ENCODE data around the gene PLA2G2D.

Gene PLA2G2D

DNA sequence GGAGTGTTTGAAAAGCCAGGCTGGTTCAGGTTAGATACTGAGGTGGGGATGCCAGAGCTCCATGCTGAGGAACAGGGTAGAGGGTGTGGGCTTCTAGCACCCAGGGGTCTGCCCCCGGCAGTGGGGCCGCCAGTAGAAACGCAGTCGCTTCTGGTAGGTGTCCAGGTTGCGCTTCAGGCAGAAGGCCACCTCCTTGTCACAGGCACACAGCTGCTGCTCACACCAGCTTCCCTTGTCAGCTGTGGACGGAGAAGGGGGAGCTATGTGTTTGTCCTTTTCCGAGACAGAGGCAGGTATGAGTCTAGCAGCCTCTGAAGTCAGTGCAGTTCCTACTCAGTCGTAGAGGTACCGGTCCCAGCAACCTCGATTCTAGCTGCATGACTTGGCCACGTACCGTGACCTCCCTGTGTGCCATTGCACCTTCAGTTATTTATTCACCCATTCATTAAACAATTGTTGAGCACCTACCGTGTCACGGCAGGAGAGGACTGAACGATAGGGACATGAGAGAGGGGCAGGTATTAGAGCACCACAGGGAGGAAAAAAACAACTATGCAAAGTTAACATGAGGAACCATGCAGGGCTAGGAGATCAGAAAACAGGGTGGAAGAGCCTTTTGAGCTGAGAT lies 5.2 kb downstream of the PLA2G2D start:
- no peak for DNase-seq (ENCODE audit: low read depth)

DNA sequence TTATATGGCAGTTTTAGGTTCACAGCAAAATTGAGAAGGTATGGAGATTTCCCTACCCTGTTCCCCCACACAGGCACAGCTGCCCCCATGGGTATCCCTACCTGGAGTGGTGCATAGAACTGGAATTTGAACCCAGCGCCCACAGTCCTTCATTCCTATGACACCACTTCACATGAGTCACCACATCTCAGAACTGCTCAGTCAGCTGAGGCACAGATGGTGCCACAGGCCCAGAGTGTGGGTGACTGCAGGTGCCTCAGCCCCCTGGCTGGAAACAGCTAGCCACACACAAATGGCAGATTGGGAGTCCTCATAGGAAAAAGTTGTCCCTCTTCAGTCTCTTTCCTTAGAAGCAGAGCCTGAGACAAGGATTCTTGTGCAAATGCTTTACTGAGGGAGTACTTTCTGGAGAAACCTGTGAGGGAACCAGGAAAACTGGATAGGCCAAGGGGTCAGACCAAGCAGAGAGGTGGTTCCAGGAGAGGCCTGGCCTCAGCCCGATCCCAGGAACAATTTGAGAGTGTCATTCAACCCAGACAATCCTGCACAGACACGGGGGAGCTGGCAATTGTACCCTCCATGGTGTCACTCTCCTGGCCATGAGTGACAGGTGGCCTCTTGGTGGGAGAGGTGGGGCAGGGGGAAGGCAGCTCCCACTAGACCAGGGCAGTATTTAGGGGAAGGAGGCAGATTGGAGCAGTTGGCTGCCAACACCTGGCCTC lies 6.9 kb downstream of the PLA2G2D start:
- no peak for DNase-seq (ENCODE audit: low read depth)

DNA sequence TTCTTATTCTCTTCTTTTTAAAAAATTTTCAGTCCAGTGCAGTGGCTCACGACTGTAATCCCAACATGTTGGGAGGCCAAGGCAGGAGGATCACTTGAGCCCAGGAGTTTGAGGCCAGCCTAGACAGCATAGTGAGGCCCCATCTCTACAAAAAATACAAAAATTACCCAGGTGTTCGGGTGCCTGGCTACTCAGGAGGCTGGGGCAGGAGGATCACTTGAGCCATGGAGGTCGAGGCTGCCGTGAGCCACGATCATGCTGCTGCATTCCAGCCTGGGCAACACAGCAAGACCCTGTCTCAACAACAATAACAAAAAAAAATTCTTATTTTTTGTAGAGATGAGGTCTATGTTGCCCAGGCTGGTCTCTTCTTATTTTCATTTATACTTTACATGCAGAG lies 7.9 kb downstream of the PLA2G2D start:
- DNase-seq (ENCODE audit: low read depth): no peak

DNA sequence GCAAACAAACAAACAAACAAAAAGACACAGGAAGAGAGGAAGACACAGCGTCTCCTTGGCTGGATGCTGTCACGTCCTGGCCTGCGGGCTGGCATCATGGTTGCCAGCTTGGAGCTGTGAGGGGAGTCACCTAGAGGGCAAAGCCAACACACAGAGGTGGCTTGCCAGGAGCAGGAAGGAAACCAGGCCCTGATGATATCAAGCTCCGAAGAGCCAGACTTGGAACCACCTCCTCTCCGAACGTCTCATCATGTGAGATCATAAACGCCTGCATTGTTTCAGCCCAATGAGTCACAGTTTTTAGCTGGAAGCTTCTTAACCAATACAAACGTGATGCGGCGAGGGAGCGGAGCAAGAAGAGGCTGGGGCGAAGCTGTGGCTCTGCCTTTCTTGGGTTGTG lies 8.7 kb downstream of the PLA2G2D start:
- DNase-seq (ENCODE audit: low read depth): peak; percentile 51

DNA sequence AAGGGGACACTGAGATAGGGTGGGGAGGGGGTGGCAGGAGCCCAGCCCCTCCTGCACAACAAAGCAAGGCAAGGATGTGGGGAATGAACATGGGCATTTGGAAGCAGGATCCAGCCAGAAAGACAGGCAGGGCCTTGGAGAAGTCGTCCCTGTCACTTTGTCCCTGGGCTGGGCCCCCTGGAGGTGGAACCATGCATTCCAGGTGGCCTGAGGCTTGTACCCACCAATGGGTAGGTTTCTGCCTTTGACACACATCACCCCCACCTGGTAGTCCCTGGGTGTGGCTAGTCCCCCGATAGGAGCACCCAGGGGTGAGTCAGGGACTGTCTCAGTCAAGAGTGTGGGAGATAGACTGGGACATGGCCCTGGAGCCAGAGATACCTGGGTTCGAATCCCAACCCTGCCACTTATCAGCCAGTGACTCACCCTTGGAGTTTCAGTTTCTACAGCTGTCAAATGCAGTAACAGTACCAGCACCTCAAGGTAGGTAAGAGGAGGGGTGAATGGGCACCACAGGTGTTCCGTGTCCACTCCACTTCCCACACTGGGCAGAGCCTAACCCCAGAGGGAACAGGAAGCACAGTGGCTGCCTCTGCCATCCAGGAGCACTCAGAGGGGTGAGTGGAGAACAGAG lies 10.0 kb downstream of the PLA2G2D start:
- no peak for DNase-seq (ENCODE audit: low read depth)

GRCh38 chr1:20108366-20109123 lies 10.8 kb downstream of the PLA2G2D start:
- DNase-seq (ENCODE audit: low read depth): no peak

GRCh38 chr1:20107796-20108195 lies 11.5 kb downstream of the PLA2G2D start:
- DNase-seq (ENCODE audit: low read depth): no peak

GRCh38 chr1:20107351-20107750 lies 12.0 kb downstream of the PLA2G2D start:
- no peak for DNase-seq (ENCODE audit: low read depth)

- no peak for DNase-seq (ENCODE audit: low read depth)
Measured at GRCh38 chr1:20105856-20106255, 13.5 kb downstream of the PLA2G2D start.

- peak; percentile 78 for DNase-seq (ENCODE audit: low read depth)
Measured at GRCh38 chr1:20102875-20103274, 16.5 kb downstream of the PLA2G2D start.

GRCh38 chr1:20100632-20101355 lies 18.5 kb downstream of the PLA2G2D start:
- DNase-seq (ENCODE audit: low read depth): peak; percentile 55

- DNase-seq (ENCODE audit: low read depth): no peak
Measured at GRCh38 chr1:20099533-20099932, 19.8 kb downstream of the PLA2G2D start.

DNA sequence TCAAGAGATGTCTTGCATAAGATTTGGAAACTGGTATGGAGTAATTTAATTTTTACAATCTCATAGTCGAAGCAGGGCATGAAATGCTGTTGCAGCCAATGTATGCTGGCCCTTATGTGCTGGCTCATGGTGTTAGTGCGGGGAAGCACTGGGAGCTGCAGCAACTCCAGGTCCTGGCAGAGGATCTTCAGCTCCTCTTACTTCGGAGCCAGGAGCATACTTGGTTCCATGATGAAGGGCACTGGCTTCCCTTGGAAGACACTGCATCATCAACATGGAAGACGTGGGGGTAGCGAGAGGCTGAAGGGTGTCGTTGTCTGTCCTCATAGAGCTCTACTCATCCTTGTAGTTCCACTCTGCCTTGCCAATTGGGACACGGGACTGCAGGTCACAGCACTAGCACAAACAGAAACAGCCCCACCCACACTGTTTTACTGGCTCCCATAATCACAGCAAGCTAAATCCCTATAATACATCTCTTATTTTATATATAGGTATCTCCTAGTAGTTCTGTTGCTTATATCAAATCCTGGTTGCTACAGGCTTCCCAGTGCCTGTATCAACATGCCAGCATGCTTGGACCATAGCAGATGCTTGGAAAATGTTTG lies 22.4 kb downstream of the PLA2G2D start:
- no peak for DNase-seq (ENCODE audit: low read depth)

DNA sequence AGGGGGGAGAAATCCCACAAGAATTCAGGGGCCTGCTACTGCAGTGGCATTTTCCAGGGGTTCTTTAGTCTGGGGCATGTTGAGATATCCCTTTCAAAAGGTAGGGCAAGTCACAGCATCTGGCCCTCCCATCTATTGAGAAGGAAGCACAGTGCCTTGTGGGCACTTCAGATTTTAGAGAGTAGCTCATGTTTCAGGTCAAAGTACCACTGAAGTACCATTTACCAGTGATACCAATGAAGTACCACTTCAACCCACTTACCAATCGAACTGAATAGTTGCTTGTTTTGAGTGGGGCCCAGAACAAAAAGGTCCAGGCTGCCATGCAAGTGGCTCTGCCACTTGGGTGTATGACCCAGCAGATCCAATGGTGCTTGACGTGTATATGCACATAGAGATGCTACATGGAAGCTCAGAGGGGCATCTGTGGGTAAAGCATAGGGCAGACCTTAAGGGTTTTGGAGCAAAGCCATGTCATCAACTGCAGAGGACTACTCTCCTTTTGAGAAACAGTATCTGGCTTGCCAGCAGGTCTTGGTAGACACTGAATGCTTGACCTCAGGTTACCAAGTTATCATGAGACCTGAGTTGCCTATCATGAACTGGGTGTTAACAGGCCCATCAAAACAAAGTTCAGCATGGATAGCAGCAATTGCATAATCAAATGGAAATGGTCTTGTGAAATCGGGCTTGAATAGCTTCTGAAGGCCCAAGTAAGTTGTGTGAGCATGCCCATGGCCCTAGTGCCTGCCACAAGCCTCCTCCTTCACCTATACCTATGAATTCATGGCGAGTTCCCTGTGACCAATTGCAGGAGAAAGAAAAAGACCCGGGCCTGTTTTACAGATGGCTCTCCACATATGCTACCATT lies 23.5 kb downstream of the PLA2G2D start:
- DNase-seq (ENCODE audit: low read depth): peak; percentile 47

- DNase-seq (ENCODE audit: low read depth): peak; percentile 45
Measured at GRCh38 chr1:20093940-20094391, 25.4 kb downstream of the PLA2G2D start.

DNA sequence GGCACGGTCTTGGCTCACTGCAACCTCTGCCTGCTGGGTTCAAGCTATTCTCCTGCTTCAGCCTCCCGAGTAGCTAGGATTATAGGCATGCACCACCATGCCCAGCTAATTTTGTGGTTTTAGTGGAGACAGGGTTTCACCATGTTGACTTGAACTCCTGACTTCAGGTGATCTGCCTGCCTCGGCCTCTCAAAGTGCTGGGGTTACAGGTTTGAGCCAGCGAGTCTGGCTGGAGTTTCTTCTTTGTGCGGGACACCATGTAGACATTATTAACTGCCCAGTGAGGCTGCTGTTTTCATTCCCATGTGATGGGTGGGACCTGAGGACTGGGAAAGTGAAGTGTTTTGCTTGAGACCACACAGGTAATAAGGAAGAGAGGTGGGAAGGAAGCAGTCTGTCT lies 26.0 kb downstream of the PLA2G2D start:
- DNase-seq (ENCODE audit: low read depth): no peak

DNA sequence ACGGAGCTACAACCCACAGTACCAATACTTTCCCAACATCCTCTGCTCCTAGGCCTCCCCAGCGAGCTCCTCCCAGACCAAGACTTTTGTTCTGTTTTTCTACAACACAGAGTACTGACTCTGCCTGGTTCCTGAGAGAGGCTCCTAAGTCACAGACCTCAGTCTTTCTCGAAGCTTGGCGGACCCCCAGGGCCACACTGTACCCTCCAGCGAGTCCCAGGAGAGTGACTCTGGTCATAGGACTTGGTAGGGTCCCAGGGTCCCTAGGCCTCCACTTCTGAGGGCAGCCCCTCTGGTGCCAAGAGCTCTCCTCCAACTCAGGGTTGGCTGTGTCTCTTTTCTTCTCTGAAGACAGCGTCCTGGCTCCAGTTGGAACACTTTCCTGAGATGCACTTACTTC lies 28.7 kb downstream of the PLA2G2D start:
- no peak for DNase-seq (ENCODE audit: low read depth)

DNA sequence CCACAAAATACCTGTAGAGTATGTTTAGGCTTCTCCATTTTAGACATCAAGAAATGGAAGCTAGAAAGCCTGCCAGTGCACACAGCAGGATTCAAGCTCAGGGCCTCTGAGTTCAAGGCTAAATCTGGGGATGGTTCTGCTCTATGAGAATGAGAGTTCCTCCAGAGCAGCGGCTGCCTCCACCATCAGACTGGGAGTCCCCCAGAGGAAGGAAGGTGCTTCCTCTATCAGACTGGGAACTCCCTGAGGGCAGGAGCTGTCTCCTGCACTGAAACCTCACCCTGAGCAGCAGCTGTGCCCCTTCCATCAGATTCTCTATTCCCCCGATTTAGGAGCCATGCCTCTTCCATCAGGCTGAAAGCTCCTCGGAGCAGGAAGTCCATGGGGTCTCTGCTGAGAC lies 29.2 kb downstream of the PLA2G2D start:
- DNase-seq (ENCODE audit: low read depth): no peak

DNA sequence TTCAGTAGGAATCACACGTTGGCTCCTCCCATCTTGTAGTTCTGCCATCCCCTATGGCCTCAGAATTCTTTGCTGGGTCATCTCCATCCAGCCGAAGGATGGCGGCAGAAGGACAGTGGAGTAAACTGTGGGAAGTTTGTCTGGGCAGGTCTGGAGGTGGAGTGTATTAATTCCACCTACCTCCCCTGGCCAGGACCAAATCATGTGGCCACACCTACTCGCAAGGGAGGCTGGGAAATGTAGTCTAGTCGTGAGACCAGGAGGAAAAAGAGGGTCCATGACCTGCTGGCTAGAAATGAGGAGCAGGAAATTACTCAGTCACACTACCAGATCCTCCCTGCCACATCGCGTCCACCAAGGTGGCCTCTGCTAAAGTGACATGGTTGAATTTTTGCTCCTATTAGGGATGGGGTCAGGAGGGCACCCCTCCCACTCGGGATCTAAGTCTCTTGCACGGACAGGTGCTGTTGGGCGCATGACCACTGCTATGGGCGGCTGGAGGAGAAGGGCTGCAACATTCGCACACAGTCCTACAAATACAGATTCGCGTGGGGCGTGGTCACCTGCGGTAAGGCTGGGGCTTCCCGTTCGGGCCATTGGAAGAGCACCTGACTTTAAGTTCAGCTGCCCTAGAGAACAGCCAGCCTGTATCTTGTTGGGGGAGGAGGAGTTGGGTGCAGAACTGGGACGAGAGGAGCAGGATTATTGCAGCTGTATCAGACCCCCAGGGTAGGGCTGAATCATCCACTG lies 29.8 kb downstream of the PLA2G2D start:
- DNase-seq (ENCODE audit: low read depth): no peak

GRCh38 chr1:20087668-20088067 lies 31.7 kb downstream of the PLA2G2D start:
- no peak for DNase-seq (ENCODE audit: low read depth)

All from amniotic epithelial cell (primary cell).